ENCODE measurements around the gene ARHGEF28. TPM values are rescaled to one million over a fixed set of nuclear protein-coding genes. Genes with fewer than 3 reads are reported as not detected.

Gene ARHGEF28
- total RNA-seq, 1 donor from 2014 or later: 3.5 TPM

DNA sequence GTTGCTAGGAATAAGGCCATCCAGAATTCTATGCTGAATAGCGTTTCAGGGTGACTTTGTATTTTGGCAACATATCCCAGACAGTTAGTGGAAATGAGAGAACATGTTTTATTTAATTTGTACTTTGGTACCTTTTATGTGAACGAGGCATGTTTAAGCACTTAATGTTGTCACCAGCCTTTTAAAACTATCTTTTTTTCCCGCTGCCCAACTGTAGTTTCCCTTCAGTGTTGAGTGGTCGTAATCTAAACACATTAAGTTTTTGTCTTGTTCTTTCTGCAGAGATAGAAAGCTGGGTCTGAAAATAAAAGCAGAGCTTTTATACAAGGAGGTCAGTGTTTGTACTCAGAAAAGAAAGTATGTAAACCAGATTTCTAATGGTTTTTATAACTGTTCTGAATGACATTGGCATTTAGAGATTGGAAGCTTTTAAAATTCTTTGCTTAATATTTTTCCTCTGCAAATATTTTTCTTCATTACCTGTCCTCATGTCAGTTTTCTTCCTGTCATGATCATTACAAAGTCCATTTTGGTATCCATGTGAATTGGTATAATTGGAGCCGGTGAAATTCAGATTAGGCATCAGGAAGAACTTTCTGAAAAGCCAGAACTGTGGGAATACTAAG is 100.7 kb downstream of the ARHGEF28 start:
- intact Hi-C loops (cut with micrococcal nuclease): no loop called here
- DNase-seq: no peak
- peak; percentile 30 for ATAC-seq

DNA sequence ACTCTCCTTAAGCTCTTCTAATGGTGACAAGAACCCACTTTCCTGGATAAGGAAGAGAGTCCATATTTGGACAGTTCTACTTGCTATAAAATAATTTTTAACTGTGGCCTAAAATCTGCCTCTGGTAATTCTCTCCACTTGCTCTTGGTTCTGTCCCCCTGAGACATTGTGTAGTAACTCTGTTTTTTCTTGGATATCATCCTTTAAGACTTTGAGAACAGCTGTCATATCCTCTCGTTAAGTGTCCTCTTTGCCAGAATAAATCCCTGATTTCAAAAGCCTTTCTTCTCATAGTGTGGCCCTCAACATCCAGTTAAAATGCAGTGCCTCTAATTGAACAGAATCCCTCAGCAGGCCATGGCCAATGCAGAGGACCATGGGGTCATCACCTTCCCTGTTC is 101.5 kb downstream of the ARHGEF28 start:
- peak; percentile 38 for ATAC-seq
- DNase-seq: no peak
- intact Hi-C loops (cut with micrococcal nuclease): no loop called here

DNA sequence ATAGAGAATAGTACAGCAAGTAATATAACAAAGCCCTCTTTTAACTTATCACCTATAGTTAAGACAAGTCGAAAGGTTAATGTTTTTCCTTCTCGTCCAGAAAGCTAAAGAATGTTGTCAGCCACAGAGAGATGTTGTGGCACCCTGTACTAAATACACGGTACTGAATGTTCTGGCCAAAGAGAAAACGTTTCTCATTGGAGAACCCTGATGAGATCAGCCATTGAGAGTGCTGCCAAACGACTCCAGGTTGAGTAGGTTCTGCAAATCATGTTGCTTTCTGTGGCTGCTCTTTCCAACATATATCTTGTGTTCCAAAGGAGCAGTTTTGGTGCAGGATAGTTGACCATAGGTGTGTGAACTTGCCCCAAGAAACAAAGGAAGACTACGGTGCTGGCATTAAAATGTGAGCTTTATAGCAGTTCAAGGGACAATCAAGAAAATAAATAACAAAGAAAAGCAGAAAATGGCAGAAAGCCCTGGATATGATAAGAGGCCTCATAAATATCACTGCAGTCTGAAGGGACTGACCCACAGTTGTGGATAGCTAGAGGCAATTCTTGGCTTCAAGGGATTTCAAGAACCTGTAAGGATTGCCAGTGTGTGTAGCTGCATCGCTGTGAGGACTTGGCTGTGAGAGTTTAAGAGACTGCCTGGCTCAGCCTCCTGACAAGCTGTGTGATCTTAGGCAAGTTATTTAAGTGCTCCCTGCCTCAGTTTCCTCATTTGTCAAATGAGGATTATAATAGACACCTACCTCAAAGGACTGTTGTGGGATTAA is 102.7 kb downstream of the ARHGEF28 start:
- intact Hi-C loops (cut with micrococcal nuclease): no loop called here
- DNase-seq: no peak
- peak; percentile 53 for ATAC-seq

DNA sequence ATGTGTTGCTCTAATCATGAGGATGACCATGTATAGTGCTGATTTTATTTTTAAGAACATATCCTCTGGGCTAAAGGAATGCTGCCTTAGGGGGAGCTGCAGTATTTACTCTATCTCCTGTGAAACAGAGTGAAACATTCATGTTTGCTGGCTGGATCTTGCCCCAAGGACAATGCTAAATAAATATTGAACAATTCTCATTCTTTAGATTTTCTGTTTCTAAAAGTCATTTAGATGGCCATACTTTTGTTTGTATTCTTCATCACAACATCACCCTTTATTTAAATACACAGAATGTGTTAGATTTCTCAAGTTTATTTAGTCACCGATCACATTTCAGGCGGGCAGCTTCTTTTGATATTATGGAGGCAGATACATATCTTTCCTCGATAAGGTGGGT is 103.3 kb downstream of the ARHGEF28 start:
- no peak for DNase-seq
- no peak for ATAC-seq
- intact Hi-C loops (cut with micrococcal nuclease): no loop called here

DNA sequence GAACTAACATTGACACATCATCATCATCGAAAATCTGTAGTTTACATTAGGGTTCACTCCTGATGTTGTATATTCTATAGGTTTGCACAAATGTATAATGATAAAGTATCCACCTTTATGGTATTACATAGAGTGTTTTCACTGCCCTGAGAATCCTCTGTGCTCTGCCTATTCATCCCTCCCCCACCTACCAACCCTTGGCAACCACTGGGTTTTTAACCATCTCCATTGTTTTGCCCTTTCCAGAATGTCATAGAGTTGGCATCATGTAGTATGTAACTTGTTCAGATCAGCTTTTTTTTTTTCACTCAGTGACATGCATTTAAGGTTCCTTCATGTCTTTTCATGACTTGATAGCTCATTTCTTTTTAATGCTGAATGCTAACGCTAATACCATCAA is 106.0 kb downstream of the ARHGEF28 start:
- intact Hi-C loops (cut with micrococcal nuclease): no loop called here
- DNase-seq (no peak), ATAC-seq (no peak)

DNA sequence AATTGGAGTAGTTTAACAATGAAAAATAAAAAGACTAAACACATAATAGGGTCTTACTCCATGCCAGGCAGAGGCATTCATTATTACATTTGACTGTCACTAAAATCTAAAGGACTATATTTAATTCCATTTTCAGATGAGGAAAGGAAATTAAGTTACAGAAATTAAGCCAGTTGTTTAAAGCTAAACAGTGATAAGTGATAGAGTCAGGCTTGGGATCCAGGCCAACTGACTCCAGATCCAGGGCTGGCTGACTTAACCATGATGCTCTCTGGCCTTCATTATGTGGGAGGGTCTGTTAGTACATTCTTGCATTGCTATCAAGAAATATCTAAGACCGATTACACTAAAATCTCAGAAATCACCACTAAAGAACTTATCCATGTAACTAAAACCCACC is 107.2 kb downstream of the ARHGEF28 start:
- ATAC-seq (no peak), DNase-seq (no peak)
- intact Hi-C loops (cut with micrococcal nuclease): no loop called here

DNA sequence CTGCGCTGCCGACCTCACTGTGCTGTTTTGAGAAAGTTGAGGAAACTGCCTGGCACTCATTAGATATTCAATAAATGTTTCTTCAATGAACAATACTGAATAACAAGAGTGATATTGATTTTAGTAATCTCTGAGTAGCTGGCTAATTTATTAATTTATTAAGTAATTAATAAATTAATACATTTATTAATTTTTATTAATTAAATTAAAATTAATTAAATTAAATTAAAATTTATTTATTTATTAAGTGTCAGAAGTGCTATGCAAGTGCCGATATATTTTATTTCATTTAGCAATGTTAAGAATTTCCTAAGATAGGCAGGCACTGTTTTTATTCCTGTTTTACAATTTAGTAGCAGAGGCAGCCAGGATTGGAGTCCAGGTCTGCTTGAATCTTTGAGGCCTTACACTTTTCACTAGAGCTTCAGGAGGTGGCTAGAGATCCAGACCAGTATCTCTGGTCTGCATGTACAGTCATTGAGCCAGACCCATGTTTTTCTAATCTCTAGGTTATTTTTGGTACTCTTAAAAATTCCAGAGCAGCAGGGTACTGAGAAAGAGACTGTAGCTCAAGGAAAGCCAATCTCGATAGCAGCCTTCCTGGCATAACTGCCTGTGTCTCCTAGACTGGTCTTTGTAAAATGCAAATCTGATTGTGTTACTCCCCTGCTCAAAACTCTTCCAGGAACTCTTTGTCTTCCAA is 109.2 kb downstream of the ARHGEF28 start:
- ATAC-seq (peak; percentile 87), DNase-seq (no peak)
- intact Hi-C loops (cut with micrococcal nuclease): no loop called here

DNA sequence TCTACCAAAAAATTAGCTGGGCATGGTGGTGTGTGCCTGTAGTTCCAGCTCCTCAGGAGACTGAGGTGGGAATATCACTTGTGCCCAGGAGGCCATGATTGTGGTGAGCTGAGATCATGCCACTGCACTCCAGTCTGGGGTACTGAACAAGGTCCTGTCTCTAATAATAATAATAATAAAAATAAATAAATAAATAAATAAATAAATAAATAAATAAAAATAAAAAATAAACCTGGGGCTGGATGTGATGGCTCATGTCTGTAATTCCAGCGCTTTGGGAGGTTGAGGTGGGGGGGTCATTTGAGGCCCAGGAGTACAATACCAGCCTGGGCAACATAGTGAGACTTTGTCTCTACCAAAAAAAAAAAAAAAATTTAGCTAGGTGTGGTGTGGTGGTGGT is 113.7 kb downstream of the ARHGEF28 start:
- DNase-seq (no peak), ATAC-seq (no peak)
- intact Hi-C loops (cut with micrococcal nuclease): no loop called here

DNA sequence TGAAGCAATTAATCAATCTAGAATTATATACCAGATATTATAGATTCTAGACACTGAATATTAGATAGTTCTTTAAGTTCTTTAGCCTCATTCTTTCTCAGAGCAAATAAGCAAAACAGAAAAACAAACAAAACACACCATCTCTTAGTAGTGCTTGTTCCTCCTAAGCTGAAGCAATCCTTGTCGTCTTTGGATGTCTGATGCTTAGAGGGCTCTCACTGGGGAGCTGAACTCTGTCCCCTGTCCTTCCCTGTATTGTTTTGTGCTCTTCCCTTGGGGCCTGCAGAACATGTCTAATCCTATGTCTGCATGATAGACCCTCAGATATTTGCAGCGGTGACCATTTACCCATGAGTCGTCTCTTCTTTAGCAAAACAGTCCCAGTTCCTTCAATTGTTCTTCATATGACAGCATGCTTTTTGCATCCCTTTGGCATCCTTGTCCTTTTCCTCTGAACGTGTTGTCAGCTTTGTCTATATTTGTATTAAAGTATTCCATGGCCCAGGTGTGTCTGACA is 114.3 kb downstream of the ARHGEF28 start:
- no peak for ATAC-seq
- DNase-seq: no peak
- intact Hi-C loops (cut with micrococcal nuclease): no loop called here

DNA sequence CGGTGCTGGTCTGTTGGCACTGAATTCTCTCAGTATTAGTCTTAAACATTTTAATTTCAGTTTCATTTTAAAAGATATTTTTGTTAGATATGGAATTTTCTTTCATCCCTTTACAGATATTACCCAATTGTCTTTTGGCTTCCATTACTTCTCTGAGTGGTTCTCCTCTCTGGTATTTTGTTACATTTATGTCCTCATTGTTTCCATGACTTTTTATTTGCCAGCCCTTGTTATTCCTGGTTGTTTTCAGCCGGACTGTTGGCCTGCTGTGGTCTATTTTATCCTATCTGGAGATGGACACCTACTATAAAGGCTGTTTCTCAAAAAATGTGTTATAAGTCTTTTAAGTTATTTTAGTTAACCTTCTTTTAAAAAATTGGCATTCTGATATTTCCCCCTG is 117.2 kb downstream of the ARHGEF28 start:
- ATAC-seq (no peak), DNase-seq (no peak)
- intact Hi-C loops (cut with micrococcal nuclease): no loop called here

DNA sequence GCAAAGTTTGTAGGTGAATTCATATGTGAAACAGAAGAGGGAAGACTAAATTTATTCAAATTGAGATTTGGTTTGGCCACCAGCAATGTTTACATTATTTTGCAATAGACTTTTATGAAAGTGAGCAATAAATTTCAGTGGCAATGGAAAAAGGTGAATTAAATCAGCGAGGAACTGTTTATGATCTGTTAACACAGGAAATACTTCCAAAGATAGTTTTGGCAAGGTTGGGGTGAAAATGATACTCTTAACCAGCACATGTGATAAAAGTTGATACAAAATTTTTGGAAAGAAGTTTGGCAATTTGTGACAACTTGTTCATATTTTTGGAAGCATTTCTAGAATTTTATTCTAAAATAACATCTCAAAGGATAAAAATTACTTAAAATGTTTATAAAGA is 119.8 kb downstream of the ARHGEF28 start:
- intact Hi-C loops (cut with micrococcal nuclease): no loop called here
- no peak for ATAC-seq
- DNase-seq: no peak

DNA sequence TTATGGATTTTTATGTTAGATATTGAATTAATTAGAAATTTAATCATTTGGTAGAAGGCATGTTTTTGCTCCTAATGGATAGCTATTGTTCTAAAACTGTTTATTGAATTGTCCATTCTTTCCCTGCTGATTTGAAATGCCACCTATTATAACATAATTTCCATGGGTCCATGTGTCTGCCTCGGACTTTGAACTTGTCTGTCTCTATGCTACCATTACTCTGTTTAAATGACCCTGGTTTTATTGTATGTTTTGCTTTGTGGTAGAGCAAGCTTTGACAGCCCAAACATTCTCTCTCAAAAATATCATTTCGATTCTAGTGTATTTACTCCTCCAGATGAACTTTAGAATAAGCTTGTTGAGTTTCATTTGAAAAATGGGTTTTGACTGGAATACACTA is 120.6 kb downstream of the ARHGEF28 start:
- DNase-seq (no peak), ATAC-seq (no peak)
- intact Hi-C loops (cut with micrococcal nuclease): no loop called here

DNA sequence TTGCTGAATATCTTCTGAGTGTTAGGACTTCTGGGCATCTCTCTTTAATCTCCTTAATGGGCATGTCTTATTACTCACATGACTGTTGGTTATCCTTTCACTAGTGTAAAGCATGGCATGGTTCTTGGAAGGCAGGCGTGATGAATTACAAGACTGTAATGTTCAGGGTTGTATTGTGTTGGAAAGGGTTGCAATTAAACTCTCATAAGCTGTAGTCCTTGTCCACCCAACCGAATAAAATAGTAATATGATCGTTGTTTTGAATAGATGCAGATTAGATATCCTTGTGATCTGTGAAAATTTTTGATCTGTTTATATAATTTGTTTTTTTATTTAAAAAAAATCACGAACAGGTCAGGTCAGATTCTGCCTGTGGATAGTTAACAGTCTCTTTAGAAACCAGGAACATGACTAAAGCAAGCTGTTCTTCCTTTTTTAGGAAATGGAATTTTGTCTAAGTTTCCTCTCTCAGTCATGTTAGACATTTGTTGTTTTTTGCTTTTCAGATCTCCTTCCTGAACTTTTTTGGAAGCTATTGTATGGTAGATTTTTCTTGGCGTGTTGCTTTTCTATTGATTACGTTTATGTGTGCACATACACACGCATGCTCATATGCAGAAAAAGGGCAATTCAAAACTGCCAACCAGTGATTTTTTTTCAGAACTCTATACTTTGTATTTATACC is 121.8 kb downstream of the ARHGEF28 start:
- ATAC-seq (peak; percentile 22), DNase-seq (no peak)
- intact Hi-C loops (cut with micrococcal nuclease): no loop called here

DNA sequence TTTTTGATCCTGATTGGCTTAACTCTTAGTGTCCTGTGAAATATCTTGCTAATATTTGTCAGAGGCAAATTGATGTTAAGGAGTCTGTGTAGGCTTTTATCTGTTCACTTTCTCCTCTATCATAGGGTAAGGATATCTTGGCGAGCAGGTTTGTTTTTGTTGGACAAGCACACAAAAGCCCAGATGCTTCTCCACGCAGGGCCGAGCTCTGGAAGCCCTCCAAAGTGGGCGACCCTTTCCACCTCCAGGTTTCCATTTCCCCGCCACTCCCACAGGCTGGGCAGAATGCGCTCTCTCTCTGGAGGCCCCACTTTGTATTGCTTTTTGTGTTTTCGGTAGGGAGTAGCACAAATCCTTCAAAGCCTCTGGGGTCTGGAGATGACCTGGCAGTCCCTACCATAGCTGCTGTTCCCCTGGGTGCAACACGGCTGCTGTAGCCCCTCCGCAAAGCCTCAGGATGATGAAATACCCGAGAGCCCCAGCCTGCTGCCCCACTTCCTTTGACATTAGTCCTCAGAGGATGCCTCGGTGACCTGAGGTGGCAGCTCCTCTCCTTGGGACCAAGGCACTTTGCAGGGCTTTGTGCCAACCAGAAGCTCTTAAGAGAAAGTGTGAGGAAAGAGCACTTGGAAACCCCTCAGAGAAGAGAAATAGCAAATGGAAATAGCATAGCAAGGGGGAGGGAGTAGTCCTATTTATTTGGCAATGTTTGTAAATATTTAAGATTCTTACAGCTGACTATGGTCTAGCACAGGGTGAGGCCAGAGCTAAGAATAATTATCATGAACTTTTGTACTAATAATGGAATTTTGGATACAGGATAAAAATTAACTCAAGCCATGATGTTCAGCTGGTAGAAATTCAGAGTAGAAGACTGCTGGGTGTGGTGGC is 122.8 kb downstream of the ARHGEF28 start:
- intact Hi-C loops (cut with micrococcal nuclease): no loop called here
- peak; percentile 65 for ATAC-seq
- DNase-seq: peak; percentile 63

DNA sequence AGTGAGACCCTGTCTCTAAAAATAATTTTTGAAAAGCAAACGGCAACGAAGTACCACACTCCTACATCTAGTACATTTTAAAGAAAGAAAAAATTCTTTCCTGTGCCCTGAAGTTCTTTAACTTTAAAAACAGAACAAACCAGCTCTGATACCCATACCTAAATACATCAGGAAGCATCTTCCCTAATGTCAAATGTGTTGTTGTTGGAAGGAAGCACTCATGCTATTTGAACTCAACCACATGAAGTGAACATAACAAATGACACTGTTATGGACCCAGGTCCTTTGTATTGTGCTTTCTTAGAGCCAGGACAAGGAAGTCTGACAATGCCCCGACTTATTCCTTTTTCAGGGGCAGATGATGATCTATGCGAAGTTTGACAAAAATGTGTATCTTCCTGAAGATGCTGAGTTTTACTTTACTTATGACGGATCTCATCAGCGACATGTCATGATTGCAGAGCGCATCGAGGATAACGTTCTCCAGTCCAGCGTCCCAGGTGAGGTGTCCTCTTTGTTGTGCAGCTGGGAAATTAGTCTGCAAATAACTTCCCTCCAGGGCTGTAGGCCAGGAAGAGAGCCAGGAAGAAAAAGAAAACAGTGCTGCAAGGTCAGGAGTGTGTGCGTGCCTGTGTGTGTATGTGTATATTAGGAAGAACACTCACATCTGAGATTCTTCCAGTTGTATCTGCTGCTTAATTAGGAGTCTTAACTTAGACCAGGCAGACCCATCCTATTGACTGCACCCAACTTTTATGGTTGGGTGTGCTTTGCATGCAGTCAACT is 123.7 kb downstream of the ARHGEF28 start:
- ATAC-seq (no peak), DNase-seq (no peak)
- intact Hi-C loops (cut with micrococcal nuclease): no loop called here

DNA sequence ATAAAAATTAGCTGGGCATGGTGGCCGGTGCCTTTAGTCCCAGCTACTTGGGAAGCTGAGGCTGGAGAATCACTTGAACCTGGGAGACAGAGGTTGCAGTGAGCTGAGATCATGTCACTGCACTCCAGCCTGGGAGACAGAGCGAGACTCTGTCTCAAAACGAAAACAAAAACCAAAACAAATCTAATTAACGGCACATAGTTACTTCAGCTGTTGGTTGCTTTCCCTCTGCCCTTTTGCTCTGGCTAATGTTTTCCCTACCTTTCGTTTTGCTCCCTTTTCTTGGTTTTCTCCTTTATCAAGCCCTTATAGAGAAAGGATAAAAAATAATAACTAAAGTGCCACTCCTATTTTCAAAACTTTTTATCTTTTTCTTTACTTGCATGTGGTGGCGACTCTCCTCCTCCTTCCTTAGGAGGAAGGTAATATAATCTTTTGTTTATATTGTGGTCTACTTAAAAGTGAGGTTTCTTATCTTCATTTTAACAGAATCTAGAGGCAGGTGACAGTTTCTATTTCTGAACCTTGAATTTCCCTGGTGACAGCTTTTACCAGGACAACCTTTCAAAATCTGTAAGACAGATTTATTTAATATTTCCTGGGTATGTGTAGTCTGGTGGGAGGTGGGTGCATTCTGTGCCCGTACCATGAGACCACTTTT is 125.4 kb downstream of the ARHGEF28 start:
- intact Hi-C loops (cut with micrococcal nuclease): no loop called here
- ATAC-seq: no peak
- DNase-seq: no peak

DNA sequence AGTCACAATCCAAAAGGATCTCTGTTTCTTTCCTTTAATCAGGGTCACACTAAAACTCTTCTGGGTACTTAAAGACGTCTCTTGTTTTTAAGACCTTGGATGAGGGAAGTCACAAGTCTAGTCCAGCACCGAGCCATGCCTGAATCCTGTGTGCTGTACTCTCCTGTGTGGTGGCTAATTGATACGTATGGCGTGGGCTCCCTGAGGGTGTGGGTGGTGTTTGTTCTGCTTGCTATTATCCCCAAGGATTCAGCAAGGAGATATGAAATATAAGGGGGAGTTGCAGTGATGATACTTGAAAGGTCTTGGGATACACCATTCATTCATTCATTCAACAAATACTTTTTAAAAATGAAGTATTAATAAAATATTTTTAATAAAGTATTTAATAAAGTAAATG is 128.3 kb downstream of the ARHGEF28 start:
- ATAC-seq (no peak), DNase-seq (no peak)
- intact Hi-C loops (cut with micrococcal nuclease): no loop called here

DNA sequence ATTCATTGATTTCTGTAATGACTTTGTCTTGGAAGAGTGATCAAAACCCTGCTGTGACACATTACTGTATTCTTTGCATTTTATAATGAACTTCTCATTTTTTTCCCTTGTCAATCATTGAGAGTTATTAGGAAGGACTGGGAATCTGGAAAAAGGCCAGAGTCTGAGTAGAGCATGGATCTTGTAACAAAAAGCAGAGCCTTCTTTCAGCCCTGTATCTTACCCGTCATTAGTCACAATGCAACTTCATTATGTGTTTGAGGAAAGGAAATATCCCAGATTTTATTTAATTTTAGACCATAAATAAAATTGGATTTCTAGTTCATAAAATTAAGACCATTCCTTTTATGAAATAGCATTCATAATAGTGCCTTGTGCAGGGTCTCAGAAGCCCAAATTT is 131.4 kb downstream of the ARHGEF28 start:
- intact Hi-C loops (cut with micrococcal nuclease): no loop called here
- ATAC-seq (no peak), DNase-seq (no peak)
